D721Med (cell line): ENCODE results near the gene SUFU.

Source experiments
- DNase-seq: peaks from one replicate; pipeline ENCODE4 v3.0.0; 2011; ENCODE audit warnings: low spot score; ENCODE audit not compliant: insufficient read length
- FAIRE-seq: peaks from 2 replicates; lab custom pipeline; 2011; peaks lifted over from hg19 to GRCh38; lab: Jason Lieb, UNC
- TF ChIP-seq, protein P1 (sequence below): IDR thresholded peaks from 2 replicates; pipeline ENCODE4 v1.5.1; 2012; ENCODE audit warnings: mild to moderate bottlenecking, control low read depth; ENCODE audit not compliant: insufficient read depth; ENCODE audit errors: missing control alignments

SUFU gene

DNA sequence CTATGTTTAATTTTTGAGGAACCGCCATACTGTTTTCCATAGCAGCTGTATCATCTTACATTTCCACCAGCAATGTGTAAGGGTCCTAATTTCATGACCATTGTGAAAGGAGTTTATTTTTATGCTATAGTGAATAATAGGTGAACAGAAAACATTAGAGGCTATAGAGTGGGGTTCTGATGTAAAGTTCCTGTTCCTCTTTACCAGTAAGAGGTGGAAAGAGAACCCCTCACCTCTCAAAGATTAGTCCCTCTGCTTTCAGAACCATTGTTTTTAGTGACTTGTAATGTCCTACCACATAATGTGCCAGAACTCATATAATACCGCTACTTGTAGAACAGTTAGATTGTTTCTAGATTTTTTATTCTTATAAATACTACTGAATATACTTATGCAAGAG is 34.2 kb downstream of the SUFU start:
- DNase-seq (no peak), FAIRE-seq (no peak)
- TF ChIP-seq, protein P1, sequence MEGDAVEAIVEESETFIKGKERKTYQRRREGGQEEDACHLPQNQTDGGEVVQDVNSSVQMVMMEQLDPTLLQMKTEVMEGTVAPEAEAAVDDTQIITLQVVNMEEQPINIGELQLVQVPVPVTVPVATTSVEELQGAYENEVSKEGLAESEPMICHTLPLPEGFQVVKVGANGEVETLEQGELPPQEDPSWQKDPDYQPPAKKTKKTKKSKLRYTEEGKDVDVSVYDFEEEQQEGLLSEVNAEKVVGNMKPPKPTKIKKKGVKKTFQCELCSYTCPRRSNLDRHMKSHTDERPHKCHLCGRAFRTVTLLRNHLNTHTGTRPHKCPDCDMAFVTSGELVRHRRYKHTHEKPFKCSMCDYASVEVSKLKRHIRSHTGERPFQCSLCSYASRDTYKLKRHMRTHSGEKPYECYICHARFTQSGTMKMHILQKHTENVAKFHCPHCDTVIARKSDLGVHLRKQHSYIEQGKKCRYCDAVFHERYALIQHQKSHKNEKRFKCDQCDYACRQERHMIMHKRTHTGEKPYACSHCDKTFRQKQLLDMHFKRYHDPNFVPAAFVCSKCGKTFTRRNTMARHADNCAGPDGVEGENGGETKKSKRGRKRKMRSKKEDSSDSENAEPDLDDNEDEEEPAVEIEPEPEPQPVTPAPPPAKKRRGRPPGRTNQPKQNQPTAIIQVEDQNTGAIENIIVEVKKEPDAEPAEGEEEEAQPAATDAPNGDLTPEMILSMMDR = no peak

DNA sequence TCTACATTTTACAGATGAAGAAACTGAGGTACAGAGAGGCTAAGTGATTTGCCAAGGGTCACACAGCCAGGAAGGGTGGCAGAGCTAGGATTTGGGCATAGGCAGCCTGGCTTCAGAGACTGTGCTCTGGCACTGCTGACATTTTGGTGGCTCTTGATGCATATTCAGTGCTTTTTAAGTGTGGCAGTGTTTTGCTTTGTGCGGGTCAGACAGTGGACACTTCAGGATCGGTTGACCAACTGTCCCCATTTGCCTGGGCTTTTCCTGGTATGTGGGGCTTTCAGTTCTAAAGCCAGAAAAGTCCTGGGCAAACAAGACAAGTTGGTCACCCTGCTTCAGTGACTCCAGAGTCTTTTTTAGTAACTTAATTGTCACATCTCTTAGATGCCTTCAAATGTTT is 35.0 kb downstream of the SUFU start:
- DNase-seq (no peak), FAIRE-seq (no peak)
- TF ChIP-seq, protein P1 = no peak

DNA sequence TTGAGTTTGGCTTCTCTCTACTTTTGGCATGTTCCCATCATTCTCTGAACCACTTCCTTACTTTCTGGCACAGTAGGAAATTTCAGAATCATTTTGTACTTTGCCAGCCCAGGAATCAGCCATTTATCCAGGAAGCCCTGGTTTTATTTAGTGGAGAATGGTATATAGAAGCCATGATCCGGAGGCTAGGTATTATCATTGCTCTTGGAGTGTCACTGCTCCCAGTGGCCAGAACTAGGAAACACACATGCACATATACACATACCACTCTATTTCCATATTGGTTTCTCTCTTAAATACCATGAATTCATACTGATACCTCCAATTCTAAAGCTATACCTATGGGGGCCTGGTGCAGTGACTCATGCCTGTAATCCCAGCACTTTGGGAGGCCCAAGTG is 36.3 kb downstream of the SUFU start:
- TF ChIP-seq, protein P1 = no peak
- FAIRE-seq = no peak
- DNase-seq = no peak

DNA sequence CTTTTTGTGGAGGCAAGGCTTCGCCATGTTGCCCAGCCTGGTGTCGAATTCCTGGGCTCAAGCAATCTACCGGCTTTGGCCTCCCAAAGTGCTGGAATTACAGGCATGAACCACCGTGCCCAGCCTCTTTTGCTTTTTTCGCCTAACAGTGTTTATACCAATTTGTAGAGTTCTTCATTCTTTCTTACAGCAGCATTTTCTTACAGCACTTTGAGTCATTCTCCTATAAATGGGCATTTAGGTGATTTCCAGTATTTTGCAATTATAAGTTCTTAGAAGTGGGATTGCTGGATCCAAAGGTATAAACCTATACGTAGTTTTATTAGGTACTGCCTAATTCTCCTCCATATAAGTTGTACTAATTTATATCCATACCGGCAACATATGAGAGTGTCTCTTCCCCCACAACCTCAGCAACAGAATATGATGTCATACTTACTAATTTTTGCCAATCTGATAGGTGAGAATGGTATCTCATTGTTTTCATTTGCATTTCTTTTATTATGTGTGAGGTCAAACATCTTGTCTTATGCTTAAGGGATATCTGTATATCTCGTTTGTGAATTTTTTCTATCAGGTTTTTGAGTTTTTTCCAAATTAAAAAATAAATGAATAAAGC is 39.1 kb downstream of the SUFU start:
- FAIRE-seq = no peak
- TF ChIP-seq, protein P1 = no peak
- DNase-seq = no peak

DNA sequence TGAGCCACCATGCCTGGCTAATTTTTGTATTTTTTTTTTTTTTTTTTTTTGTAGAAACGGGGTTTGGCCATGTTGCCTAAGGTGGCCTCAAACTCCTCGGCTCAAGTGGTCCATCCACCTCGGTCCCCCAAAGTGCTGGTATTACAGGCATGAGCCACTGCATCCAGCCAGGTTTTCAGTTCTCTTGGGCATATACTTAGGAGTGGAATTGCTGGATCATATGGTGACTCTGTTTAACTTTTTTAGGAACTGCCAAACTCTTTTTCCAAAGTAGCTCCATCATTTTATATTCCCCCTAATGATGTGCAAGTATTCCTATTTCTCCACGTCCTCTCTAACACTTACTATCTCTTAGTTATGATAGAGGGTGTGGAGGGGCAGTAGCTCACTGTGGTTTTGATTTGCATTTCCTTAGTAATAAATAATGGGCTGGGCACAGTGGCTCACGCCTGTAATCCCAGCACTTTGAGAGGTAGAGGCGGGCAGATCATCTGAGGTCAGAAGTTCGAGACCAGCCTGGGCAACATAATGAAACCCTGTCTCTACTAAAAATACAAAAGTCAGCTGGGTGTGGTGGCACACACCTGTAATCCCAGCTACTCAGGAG is 41.6 kb downstream of the SUFU start:
- FAIRE-seq = no peak
- TF ChIP-seq, protein P1 = no peak
- no peak for DNase-seq

DNA sequence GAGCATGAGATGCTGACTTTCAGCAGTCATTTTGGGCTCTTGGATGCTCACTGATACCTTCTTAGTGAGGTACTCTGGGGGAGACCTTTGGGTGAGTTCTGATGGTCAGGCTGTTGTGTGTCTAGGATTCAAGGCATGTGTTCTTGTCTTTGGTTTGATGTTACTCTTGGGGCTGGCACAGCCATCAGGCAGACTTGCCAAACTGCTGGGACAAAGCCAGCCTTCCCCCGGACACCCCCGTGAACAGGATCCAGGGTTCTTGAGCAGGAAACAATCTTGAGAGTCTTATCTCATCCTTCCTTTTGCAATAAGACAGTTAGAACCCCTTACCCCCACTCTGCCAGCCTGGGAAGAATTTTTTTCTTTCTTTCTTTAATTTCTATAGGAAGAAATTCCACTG is 42.2 kb downstream of the SUFU start:
- FAIRE-seq (no peak), DNase-seq (no peak)
- TF ChIP-seq, protein P1 = no peak

DNA sequence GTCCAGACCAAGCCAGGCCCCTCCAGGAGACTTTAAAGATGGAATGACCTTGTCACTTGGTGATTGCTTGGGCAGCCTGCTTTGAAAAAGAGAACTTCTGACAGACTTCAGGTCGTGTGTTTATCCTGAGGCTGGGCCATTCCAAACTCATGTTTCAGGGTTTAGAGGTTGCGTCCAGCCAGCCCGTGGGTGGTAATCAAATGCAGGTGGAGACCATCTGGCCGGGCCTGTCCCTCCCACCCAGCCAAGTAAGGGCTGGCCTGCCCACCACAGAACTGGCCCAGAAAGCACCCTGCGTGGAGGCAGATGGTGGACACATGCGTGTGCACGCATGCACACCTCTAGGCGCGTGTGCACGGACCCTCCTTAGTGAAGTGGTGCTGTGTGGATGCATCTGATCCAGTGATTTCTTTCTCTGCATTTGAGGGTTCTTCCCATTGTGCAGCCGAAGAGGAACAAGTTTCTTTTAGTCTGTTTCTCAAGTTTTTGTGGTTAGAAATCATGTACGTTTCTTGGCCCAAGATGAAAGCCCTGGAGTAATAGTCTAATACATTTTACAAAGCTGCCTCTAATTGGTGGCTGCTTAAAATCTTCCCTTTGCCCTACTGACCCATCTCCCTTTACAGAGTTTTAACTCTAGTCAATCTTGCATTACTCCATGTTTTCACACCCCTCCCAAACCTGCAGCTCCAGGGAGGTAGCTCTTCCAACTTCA is 43.0 kb downstream of the SUFU start:
- TF ChIP-seq, protein P1 = no peak
- DNase-seq = no peak
- no peak for FAIRE-seq
